CD14-positive monocyte (primary cell): ENCODE results near the gene KCNMA1. TPM values are rescaled to one million over a fixed set of nuclear protein-coding genes. Genes with fewer than 3 reads are reported as not detected.

Source experiments
- DNase-seq, 3 donors: peaks; one replicate each; pipeline ENCODE4 v3.0.0-alpha.2; 2011 to 2022
- H2AFZ ChIP-seq: 2 replicates; pipeline ENCODE4 v1.6.0; 2012; ENCODE audit warnings: mild to moderate bottlenecking, low read depth, low read length, inconsistent platforms; ENCODE audit not compliant: insufficient read depth, poor library complexity, severe bottlenecking
- H3K27ac ChIP-seq, 2 donors: 1 replicate in 1 of 2; 2 replicates in 1 of 2; pipeline ENCODE4 v1.5.1; 2012 to 2013; ENCODE audit warnings: low read length in 2 of 2, control low read depth in 1 of 2, inconsistent platforms in 1 of 2, low read depth in 1 of 2, mild to moderate bottlenecking in 1 of 2
- H3K27me3 ChIP-seq, 2 donors: one replicate each; pipeline versions ENCODE4 v1.6.0 to v1.6.1; 2011 to 2013; ENCODE audit warnings: low read length in 2 of 2; ENCODE audit not compliant: control insufficient read depth in 2 of 2, insufficient read depth in 2 of 2
- H3K36me3 ChIP-seq, 2 donors: replicated peaks in 1 of 2; 1 replicate in 1 of 2; 2 replicates in 1 of 2; pipeline versions ENCODE4 v1.5.1 to v1.6.1; 2012 to 2013; ENCODE audit warnings: low read length in 2 of 2, control low read depth in 1 of 2, inconsistent platforms in 1 of 2, mild to moderate bottlenecking in 1 of 2; ENCODE audit not compliant: insufficient read depth in 2 of 2, control insufficient read depth in 1 of 2
- H3K4me1 ChIP-seq, 2 donors: 1 replicate in 1 of 2; 2 replicates in 1 of 2; pipeline versions ENCODE4 v1.5.1 to v1.6.1; 2012 to 2013; ENCODE audit warnings: low read length in 2 of 2, control low read depth in 1 of 2, inconsistent platforms in 1 of 2, mild to moderate bottlenecking in 1 of 2, moderate library complexity in 1 of 2; ENCODE audit not compliant: insufficient read depth in 2 of 2, control insufficient read depth in 1 of 2
- H3K4me2 ChIP-seq: replicated peaks from 2 replicates; pipeline ENCODE3; 2012; ENCODE audit warnings: low read length, moderate library complexity, mild to moderate bottlenecking; ENCODE audit not compliant: poor library complexity, severe bottlenecking; ENCODE audit errors: extremely low read depth
- H3K4me3 ChIP-seq, 3 experiments: fragments of 200-600 bp in 1 of 3; sonication (generic) in 1 of 3; replicated peaks in 1 of 3; 1 replicate in 2 of 3; 2 replicates in 1 of 3; pipeline ENCODE4 v1.5.1; 2011 to 2013; ENCODE audit warnings: low read length in 3 of 3, mild to moderate bottlenecking in 3 of 3, control low read depth in 2 of 3, low read depth in 2 of 3, inconsistent platforms in 1 of 3, moderate library complexity in 1 of 3
- H3K79me2 ChIP-seq: 2 replicates; pipeline ENCODE4 v1.6.0; 2012; ENCODE audit warnings: mild to moderate bottlenecking, control low read depth, inconsistent platforms, low read length, moderate library complexity; ENCODE audit not compliant: insufficient read depth
- H3K9ac ChIP-seq: 2 replicates; pipeline ENCODE4 v1.6.0; 2017; ENCODE audit warnings: low read length, mild to moderate bottlenecking; ENCODE audit not compliant: insufficient read depth, poor library complexity, severe bottlenecking
- H3K9me3 ChIP-seq, 2 donors: replicated peaks in 1 of 2; 1 replicate in 1 of 2; 2 replicates in 1 of 2; pipeline versions ENCODE4 v1.5.1 to v1.6.1; 2012 to 2013; ENCODE audit warnings: low read length in 2 of 2, control low read depth in 1 of 2; ENCODE audit not compliant: control insufficient read depth in 1 of 2, insufficient read depth in 1 of 2
- H4K20me1 ChIP-seq: 2 replicates; pipeline ENCODE4 v1.6.0; 2012; ENCODE audit warnings: mild to moderate bottlenecking, low read length, control low read depth, moderate library complexity; ENCODE audit not compliant: insufficient read depth
- H3K27ac Mint-ChIP-seq, 7 donors: one replicate each; pipeline ENCODE4 v1.8.0; 2020; ENCODE audit warnings: mild to moderate bottlenecking in 7 of 7, mixed read lengths in 7 of 7, moderate library complexity in 6 of 7, inconsistent platforms in 2 of 7
- H3K27me3 Mint-ChIP-seq, 3 donors: one replicate each; pipeline ENCODE4 v1.8.0; 2021 to 2022; ENCODE audit warnings: low read depth in 3 of 3, mild to moderate bottlenecking in 3 of 3, mixed read lengths in 3 of 3, moderate library complexity in 3 of 3, inconsistent platforms in 1 of 3
- H3K36me3 Mint-ChIP-seq, 2 donors: one replicate each; pipeline ENCODE4 v1.8.0; 2020; ENCODE audit warnings: mixed read lengths in 2 of 2, inconsistent platforms in 1 of 2, mild to moderate bottlenecking in 1 of 2
- H3K4me1 Mint-ChIP-seq: one replicate; pipeline ENCODE4 v1.8.0; 2020; ENCODE audit warnings: mild to moderate bottlenecking, mixed read lengths
- H3K4me3 Mint-ChIP-seq, 2 donors: one replicate each; pipeline ENCODE4 v1.8.0; 2020; ENCODE audit warnings: mild to moderate bottlenecking in 2 of 2, mixed read lengths in 2 of 2, moderate library complexity in 1 of 2
- H3K9me3 Mint-ChIP-seq, 7 donors: one replicate each; pipeline ENCODE4 v1.8.0; 2020 to 2022; ENCODE audit warnings: mixed read lengths in 7 of 7, mild to moderate bottlenecking in 6 of 7, moderate library complexity in 6 of 7, inconsistent platforms in 2 of 7
- CTCF ChIP-seq: fragments of 200-600 bp; IDR thresholded peaks from one replicate; pipeline ENCODE4 v1.8.0; 2022; ENCODE audit warnings: antibody characterized with exemption, mild to moderate bottlenecking
- WGBS: methylation state at CpG from one replicate; pipeline ENCODE4 v1.1.5; 2013; ENCODE audit warnings: missing lambda C conversion rate; ENCODE audit not compliant: insufficient coverage; 5-methylcytosine and 5-hydroxymethylcytosine counted together
- intact Hi-C, 2 donors: fragments of 100-400 bp; cut with micrococcal nuclease; formaldehyde crosslinking; loops; one replicate each; pipeline versions ENCODE4 v1.15.0 to v1.15.1; 2023
- polyA plus RNA-seq, 3 donors: library from polyadenylated mRNA; depleted of rRNA in 1 of 3; unstranded in 2 of 3; stranded (reverse) in 1 of 3; fragments of 300-500 nt in 2 of 3; fragments of >200 nt in 1 of 3; fragmentation: Illumina TruSeq in 2 of 3; gene quantifications; 1 replicate in 2 of 3; 2 replicates in 1 of 3; pipeline ENCODE4 v1.2.3, GENCODE V29; 2012 to 2021

KCNMA1 gene
- polyA plus RNA-seq, 3 donors = 0.11 to 1.0 TPM; not detected in 1

DNA sequence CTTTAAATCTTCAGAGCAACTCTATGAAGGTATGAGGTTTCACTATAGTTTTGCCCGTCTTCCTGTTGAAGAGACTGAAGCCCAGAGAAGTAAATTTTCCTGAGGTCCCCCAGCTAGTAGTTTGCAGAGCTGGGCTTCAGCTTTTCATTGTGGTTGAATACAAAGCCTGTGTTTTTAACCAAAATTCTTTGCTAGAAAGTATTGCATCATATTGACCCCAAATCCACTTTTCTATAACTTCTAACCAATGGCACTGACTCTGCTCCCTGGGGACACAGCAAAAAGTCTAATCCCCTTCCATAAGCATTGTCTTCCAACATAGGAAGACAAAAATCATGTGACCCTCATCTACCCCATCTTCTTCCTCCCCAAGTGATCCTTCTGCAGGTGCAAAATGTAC lies 93.0 kb downstream of the KCNMA1 start:
- Histone ChIP-seq H2AFZ (no peak overlapping the region), H3K4me1 (peaks cover 0 to 27% of the 10 kb centered on the region in 2 donors), H3K9ac (no peak overlapping the region), H3K79me2 (no peaks in the 10 kb centered on the region), H3K9me3 (no peaks in the 10 kb centered on the region), H3K27ac (no peak overlapping the region), H3K4me2 (no peak overlapping the region), H3K36me3 (no peaks in the 10 kb centered on the region), H3K27me3 (no peaks in the 10 kb centered on the region), H3K4me3 (no peak overlapping the region), H4K20me1 (no peaks in the 10 kb centered on the region)
- H3K4me3 Mint-ChIP-seq = no peak overlapping the region
- peaks cover 0 to 8% (median 4%) of the 10 kb centered on the region in 7 donors for H3K9me3 Mint-ChIP-seq
- DNase-seq = no peak
- no peak for TF ChIP-seq CTCF
- H3K4me1 Mint-ChIP-seq = peaks cover 34% of the 10 kb centered on the region
- H3K27me3 Mint-ChIP-seq = peaks cover 6 to 14% (median 9%) of the 10 kb centered on the region in 3 donors
- 80% methylated on average over 1 of the region's 1 CpG for WGBS
- intact Hi-C loops = no loop called here
- no peak overlapping the region for H3K27ac Mint-ChIP-seq
- no peaks in the 10 kb centered on the region for H3K36me3 Mint-ChIP-seq

DNA sequence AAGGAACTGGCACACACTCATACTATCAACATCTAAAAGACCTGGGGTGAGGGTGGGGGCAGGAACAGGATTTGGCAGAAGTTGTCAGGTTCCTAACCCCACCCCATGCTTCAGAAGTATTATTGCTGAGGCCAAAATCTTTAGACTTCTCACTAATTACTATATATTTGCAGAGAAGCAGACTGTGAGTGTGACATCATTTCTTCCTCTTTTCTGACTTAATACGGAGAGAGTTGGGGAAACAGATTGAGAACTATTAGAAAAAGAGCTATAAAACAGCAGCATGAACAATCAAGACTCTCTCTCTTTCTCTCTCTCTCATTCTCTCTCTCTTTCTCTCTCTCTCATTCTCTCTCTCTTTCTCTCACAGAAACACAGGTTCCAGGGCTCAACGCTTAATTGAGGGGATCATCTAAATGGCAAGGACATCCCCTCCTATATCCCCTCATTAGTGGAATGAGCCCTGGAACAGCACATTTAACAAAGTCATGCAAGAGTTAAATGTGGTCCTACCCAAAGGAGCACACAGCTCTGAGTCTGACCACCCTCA lies 94.8 kb downstream of the KCNMA1 start:
- no peaks in the 10 kb centered on the region for H3K27me3 ChIP-seq
- no peak overlapping the region for H2AFZ ChIP-seq
- Mint-ChIP-seq H3K27ac (peak overlapping the region in 4 of 7 donors; percentile 17 to 70 (median 44)), H3K36me3 (no peaks in the 10 kb centered on the region), H3K27me3 (peaks cover 6 to 14% (median 9%) of the 10 kb centered on the region in 3 donors), H3K4me3 (peak overlapping the region in 1 of 2 donors; percentile 13), H3K9me3 (peaks cover 0 to 8% (median 5%) of the 10 kb centered on the region in 7 donors), H3K4me1 (peaks cover 22% of the 10 kb centered on the region)
- H3K4me3 ChIP-seq = no peak overlapping the region
- intact Hi-C loops = no loop called here
- no peak overlapping the region for H3K9ac ChIP-seq
- no peak for TF ChIP-seq CTCF
- H3K79me2 ChIP-seq = no peaks in the 10 kb centered on the region
- no peak overlapping the region for H3K4me2 ChIP-seq
- H3K36me3 ChIP-seq = no peaks in the 10 kb centered on the region
- WGBS = no CpG with 5 or more reads among the region's 2 CpGs
- H3K9me3 ChIP-seq = no peaks in the 10 kb centered on the region
- peaks cover 0 to 19% of the 10 kb centered on the region in 2 donors for H3K4me1 ChIP-seq
- no peak overlapping the region for H3K27ac ChIP-seq
- DNase-seq = peak in 1 of 3 donors; percentile 28
- H4K20me1 ChIP-seq = no peaks in the 10 kb centered on the region
